ENCODE data around the gene TBC1D22A.
"Not testable (repeated sequence)": the region's sequence is repeated elsewhere in the genome, so short reads cannot be mapped to it uniquely, and the experiment has no call there.

TBC1D22A gene

DNA sequence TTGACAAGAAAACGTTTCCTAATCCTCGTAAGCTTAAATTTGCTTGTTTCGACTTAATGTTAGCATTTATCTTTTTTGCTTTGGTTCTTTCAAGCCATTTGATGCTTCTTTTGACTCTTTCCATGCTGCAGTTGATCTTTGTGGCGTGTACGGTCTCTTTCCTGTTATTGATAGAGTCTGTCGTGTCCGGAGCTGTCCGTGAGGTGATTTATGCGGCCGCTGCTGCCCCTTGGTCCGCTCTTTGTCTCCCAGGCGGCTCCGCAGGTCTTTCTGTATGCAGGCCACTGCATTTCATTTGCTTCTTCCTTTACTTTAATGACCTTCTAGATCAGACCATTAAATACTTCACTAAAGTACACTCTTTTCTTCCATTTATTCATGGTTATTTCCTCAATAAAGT lies 50.3 kb downstream of the TBC1D22A start:
- ChIA-PET CTCF (interaction anchor here (14.1 kb wide), 1 partner anchor 11 kb away, joined by 161 read pairs; no protein-coding TSS in a partner anchor), POLR2A (no interaction called here)
- TF ChIP-seq, protein P1, sequence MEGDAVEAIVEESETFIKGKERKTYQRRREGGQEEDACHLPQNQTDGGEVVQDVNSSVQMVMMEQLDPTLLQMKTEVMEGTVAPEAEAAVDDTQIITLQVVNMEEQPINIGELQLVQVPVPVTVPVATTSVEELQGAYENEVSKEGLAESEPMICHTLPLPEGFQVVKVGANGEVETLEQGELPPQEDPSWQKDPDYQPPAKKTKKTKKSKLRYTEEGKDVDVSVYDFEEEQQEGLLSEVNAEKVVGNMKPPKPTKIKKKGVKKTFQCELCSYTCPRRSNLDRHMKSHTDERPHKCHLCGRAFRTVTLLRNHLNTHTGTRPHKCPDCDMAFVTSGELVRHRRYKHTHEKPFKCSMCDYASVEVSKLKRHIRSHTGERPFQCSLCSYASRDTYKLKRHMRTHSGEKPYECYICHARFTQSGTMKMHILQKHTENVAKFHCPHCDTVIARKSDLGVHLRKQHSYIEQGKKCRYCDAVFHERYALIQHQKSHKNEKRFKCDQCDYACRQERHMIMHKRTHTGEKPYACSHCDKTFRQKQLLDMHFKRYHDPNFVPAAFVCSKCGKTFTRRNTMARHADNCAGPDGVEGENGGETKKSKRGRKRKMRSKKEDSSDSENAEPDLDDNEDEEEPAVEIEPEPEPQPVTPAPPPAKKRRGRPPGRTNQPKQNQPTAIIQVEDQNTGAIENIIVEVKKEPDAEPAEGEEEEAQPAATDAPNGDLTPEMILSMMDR (IDR thresholded peaks at IDR 0.05; ENCODE audit: insufficient read depth, low read length, missing control alignments): no peak
- DNase-seq (ENCODE audit: low read depth, low spot score): no peak
- H3K4me3 ChIP-seq (ENCODE audit: low read depth, low read length): no peak overlapping the region

DNA sequence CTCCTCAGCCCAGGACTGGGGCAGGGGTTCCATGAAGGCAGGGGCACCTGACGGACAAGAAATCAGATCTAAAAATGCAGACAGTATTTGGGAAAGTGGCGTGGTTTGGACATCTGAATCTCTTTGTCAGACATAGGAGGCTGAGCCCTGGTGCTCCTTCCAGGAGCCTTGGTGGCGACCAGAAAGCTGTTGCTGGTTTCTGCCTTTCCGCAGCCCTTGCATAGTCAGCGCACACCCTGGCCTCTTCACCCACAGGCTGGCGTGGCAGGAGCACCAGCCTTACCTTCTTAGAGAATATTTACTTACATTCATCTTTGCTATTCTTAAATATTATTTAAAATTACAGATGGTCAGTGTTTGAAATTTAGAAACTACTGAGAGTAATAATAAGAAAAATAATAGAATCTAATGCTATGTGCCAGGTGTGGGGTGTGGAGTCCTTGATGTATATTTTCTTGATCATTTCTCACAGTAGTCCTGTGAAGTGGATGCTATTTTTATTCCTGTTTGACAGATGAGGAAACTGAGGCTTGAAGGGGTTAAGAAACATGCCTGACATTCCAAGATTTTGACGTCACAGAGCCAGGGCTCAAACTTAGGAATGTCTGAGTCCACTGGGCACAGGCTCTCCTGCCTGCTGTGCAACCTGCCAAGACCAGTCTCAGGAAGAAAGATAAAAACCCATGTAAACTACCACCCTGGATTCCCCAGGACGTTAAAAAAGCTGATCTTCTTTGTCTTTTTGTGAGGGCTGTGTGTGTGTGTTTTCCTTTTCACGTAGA lies 51.6 kb downstream of the TBC1D22A start:
- H3K4me3 ChIP-seq (ENCODE audit: low read depth, low read length): no peak overlapping the region
- ChIA-PET CTCF (interaction anchor here (1.4 to 14.1 kb wide), 2 partner anchors 12 to 13 kb away, joined by 3 to 161 read pairs; no protein-coding TSS in a partner anchor), POLR2A (no interaction called here)
- no peak for DNase-seq (ENCODE audit: low read depth, low spot score)
- TF ChIP-seq, protein P1 (IDR thresholded peaks at IDR 0.05; ENCODE audit: insufficient read depth, low read length, missing control alignments): no peak

GRCh38 chr22:46815132-46815531 lies 52.7 kb downstream of the TBC1D22A start:
- TF ChIP-seq, protein P1 (IDR thresholded peaks at IDR 0.05; ENCODE audit: insufficient read depth, low read length, missing control alignments): no peak
- CTCF ChIA-PET: interaction anchor here (1.4 to 14.1 kb wide), 3 partner anchors 11 to 30 kb away, joined by 3 to 161 read pairs (median 11); no protein-coding TSS in a partner anchor
- DNase-seq (ENCODE audit: low read depth, low spot score): no peak

GRCh38 chr22:46815559-46815895 lies 53.1 kb downstream of the TBC1D22A start:
- TF ChIP-seq, protein P1 (IDR thresholded peaks at IDR 0.05; ENCODE audit: insufficient read depth, low read length, missing control alignments): no peak

More at GRCh38 chr22:46815132-46815531, 52.7 kb downstream of the TBC1D22A start:
- H3K4me3 ChIP-seq (ENCODE audit: low read depth, low read length): no peak overlapping the region
- POLR2A ChIA-PET: no interaction called here

DNA sequence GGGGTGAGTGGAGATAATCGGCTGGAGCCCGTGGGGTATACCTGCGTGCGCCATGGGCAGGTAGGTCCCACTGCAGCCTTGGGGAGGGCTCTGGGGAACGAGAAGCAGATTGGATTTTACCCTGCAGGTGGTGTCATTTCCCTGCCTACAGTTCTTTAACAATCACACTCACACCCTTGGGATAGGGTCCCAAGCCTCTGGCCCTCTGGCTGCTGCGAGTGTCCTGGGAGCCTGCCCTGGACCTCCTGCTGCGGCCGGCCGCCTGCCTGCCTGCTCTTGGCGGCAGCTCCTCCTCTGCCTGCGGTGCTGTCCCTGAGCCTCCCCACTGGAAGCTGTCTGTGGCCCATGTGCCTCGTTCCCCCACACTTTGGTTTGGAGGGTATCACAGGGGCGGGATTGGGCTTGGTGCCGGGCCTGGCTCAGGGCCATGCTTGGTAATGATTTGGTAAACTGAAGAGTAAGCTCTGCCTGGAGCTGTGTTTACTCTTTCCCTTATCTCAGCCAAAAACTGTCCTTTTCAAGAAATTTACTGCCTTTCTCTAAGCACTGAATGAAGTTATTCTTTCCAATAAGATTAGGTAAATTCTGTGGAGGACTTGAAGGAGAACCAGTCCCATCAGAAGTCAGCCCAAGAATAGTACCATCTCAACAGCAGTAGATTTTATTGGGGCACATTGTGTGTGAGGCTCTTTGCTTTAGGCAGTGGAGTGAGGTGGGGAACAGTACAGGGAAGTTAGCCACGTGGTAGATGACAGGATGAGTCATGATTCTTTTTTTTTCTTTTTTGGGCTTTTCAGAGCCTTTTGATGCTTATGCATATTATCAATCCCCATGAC lies 53.7 kb downstream of the TBC1D22A start:
- CTCF ChIA-PET: interaction anchor here (2.3 to 14.1 kb wide), 2 partner anchors 15 to 29 kb away, joined by 11 to 161 read pairs; no protein-coding TSS in a partner anchor
- DNase-seq (ENCODE audit: low read depth, low spot score): no peak
- no peak overlapping the region for H3K4me3 ChIP-seq (ENCODE audit: low read depth, low read length)
- TF ChIP-seq, protein P1 (IDR thresholded peaks at IDR 0.05; ENCODE audit: insufficient read depth, low read length, missing control alignments): no peak
- POLR2A ChIA-PET: interaction anchor here (0.6 kb wide), 1 partner anchor 51 kb away, joined by 3 read pairs; no protein-coding TSS in a partner anchor

More at GRCh38 chr22:46815559-46815895, 53.1 kb downstream of the TBC1D22A start:
- POLR2A ChIA-PET: no interaction called here
- no peak for DNase-seq (ENCODE audit: low read depth, low spot score)
- CTCF ChIA-PET: interaction anchor here (1.4 to 14.1 kb wide), 3 partner anchors 11 to 30 kb away, joined by 3 to 161 read pairs (median 11); no protein-coding TSS in a partner anchor
- H3K4me3 ChIP-seq (ENCODE audit: low read depth, low read length): no peak overlapping the region

DNA sequence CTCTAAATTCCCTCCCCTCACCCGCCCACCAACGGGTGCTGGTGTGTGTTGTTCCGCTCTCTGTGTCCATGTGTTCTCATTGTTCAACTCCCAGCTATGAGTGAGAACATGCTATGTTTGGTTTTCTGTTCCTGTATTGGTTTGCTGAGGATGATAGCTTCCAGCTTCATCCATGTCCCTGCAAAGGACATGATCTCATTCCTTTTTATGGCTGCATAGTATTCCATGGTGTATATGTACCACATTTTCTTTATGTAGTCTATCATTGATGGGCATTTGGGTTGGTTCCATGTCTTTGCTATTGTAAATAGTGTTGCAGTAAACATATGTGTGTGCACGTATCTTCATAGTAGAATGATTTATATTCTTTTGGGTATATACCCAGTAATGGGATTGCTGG lies 54.9 kb downstream of the TBC1D22A start:
- CTCF ChIA-PET: interaction anchor here (1.0 to 14.1 kb wide), 5 partner anchors 10 to 28 kb away, joined by 3 to 161 read pairs (median 5); no protein-coding TSS in a partner anchor
- DNase-seq (ENCODE audit: low read depth, low spot score); POLR2A ChIA-PET; H3K4me3 ChIP-seq (ENCODE audit: low read depth, low read length): not testable (repeated sequence)
